ENCODE results near the gene MEGF9. TPM values are rescaled to one million over a fixed set of nuclear protein-coding genes. Genes with fewer than 3 reads are reported as not detected.

MEGF9 gene
- total RNA-seq, 1 experiment from 2014 or later = 35.7 TPM

- intact Hi-C loops (cut with micrococcal nuclease; ENCODE audit: unreplicated experiment) = loop anchor here (1.0 to 5.0 kb wide), 6 partner anchors 180 to 644 kb away; no protein-coding TSS in a partner anchor
- no peaks in the 10 kb centered on the region for H3K4me1 ChIP-seq (replicated peaks; ENCODE audit: insufficient read depth)
- DNase-seq = no peak
- H3K9me3 ChIP-seq (ENCODE audit: insufficient read depth, low read depth) = no peaks in the 10 kb centered on the region
- H3K4me2 ChIP-seq = no peak overlapping the region
- BruUV-seq (replicated peaks) = no TSS peak
- no peaks in the 10 kb centered on the region for H3K9me2 ChIP-seq (ENCODE audit: insufficient read depth)
- H2AFZ ChIP-seq = no peak overlapping the region
- CTCF ChIA-PET = interaction anchor here (0.8 to 1.4 kb wide), 2 partner anchors 9 to 303 kb away, joined by 3 to 12 read pairs; no protein-coding TSS in a partner anchor
- H4K20me1 ChIP-seq (ENCODE audit: insufficient read depth) = no peaks in the 10 kb centered on the region
- no peak overlapping the region for H3K4me3 ChIP-seq
- H3K27me3 ChIP-seq (ENCODE audit: insufficient read depth, low read depth) = no peaks in the 10 kb centered on the region
- H3F3A ChIP-seq (ENCODE audit: insufficient read depth, low read depth) = peaks cover 15% of the 10 kb centered on the region; the same call in 1 of the 2 replicates
- 0 out of 2 replicates have a peak overlapping the region, but pooled peaks have one; percentile 13 for H3K27ac ChIP-seq
- H3K79me2 ChIP-seq (ENCODE audit: low read depth) = no peaks in the 10 kb centered on the region
- no peak for TF ChIP-seq CTCF (conservative IDR thresholded peaks at IDR 0.05)
- no peak for TF ChIP-seq EZH2 (IDR thresholded peaks at IDR 0.05; ENCODE audit: low read depth)
- H3K36me3 ChIP-seq (ENCODE audit: low read depth) = 0 out of 2 replicates have a peak, but pooled peaks cover 5% of the 10 kb centered on the region
- POLR2A ChIA-PET (ENCODE audit: unreplicated experiment) = no interaction called here
Observed at GRCh38 chr9:120756531-120756930, 42.3 kb upstream of the MEGF9 start.

GRCh38 chr9:120755810-120756434 is 41.7 kb upstream of the MEGF9 start:
- no TSS peak for BruUV-seq (replicated peaks)
- POLR2A ChIA-PET (ENCODE audit: unreplicated experiment) = no interaction called here
- Histone ChIP-seq H3K4me3 (no peak overlapping the region), H3K27me3 (ENCODE audit: insufficient read depth, low read depth) (no peaks in the 10 kb centered on the region), H3K27ac (0 out of 2 replicates have a peak overlapping the region, but pooled peaks have one; percentile 13), H3K9me3 (ENCODE audit: insufficient read depth, low read depth) (no peaks in the 10 kb centered on the region), H3F3A (ENCODE audit: insufficient read depth, low read depth) (peaks cover 15% of the 10 kb centered on the region; the same call in 1 of the 2 replicates), H2AFZ (no peak overlapping the region), H3K4me1 (replicated peaks; ENCODE audit: insufficient read depth) (no peaks in the 10 kb centered on the region), H4K20me1 (ENCODE audit: insufficient read depth) (no peaks in the 10 kb centered on the region), H3K4me2 (no peak overlapping the region), H3K79me2 (ENCODE audit: low read depth) (no peaks in the 10 kb centered on the region), H3K9me2 (ENCODE audit: insufficient read depth) (no peaks in the 10 kb centered on the region), H3K36me3 (ENCODE audit: low read depth) (0 out of 2 replicates have a peak, but pooled peaks cover 5% of the 10 kb centered on the region)
- peak; percentile 48 to 61 for DNase-seq
- intact Hi-C loops (cut with micrococcal nuclease; ENCODE audit: unreplicated experiment) = loop anchor here (1.0 to 5.0 kb wide), 8 partner anchors 41 to 644 kb away; no protein-coding TSS in a partner anchor
- CTCF ChIA-PET = interaction anchor here (0.6 to 1.4 kb wide), 7 partner anchors 11 to 416 kb away, joined by 3 to 12 read pairs (median 4); no protein-coding TSS in a partner anchor
- TF ChIP-seq EZH2 (IDR thresholded peaks at IDR 0.05; ENCODE audit: low read depth) (no peak), CTCF (conservative IDR thresholded peaks at IDR 0.05) (peak; percentile 96)

GRCh38 chr9:120755044-120755443 is 40.8 kb upstream of the MEGF9 start:
- no peak for DNase-seq
- TF ChIP-seq CTCF (conservative IDR thresholded peaks at IDR 0.05) = no peak
- no peak for TF ChIP-seq EZH2 (IDR thresholded peaks at IDR 0.05; ENCODE audit: low read depth)
- ChIA-PET POLR2A (ENCODE audit: unreplicated experiment) (no interaction called here), CTCF (interaction anchor here (0.6 to 1.0 kb wide), 4 partner anchors 12 to 417 kb away, joined by 3 to 5 read pairs (median 4); no protein-coding TSS in a partner anchor)
- no peaks in the 10 kb centered on the region for H3K79me2 ChIP-seq (ENCODE audit: low read depth)
- no peaks in the 10 kb centered on the region for H3K4me1 ChIP-seq (replicated peaks; ENCODE audit: insufficient read depth)
- peaks cover 15% of the 10 kb centered on the region; the same call in 1 of the 2 replicates for H3F3A ChIP-seq (ENCODE audit: insufficient read depth, low read depth)
- H3K27ac ChIP-seq = no peak overlapping the region
- H2AFZ ChIP-seq = no peak overlapping the region
- H3K4me3 ChIP-seq = no peak overlapping the region
- no peaks in the 10 kb centered on the region for H3K27me3 ChIP-seq (ENCODE audit: insufficient read depth, low read depth)
- BruUV-seq (replicated peaks) = no TSS peak
- intact Hi-C loops (cut with micrococcal nuclease; ENCODE audit: unreplicated experiment) = loop anchor here (1.0 to 5.0 kb wide), 3 partner anchors 40 to 567 kb away; no protein-coding TSS in a partner anchor
- H3K4me2 ChIP-seq = no peak overlapping the region
- H3K36me3 ChIP-seq (ENCODE audit: low read depth) = 0 out of 2 replicates have a peak, but pooled peaks cover 5% of the 10 kb centered on the region
- no peaks in the 10 kb centered on the region for H3K9me2 ChIP-seq (ENCODE audit: insufficient read depth)
- H4K20me1 ChIP-seq (ENCODE audit: insufficient read depth) = no peaks in the 10 kb centered on the region
- no peaks in the 10 kb centered on the region for H3K9me3 ChIP-seq (ENCODE audit: insufficient read depth, low read depth)

All from PC-9 (cell line).